Liver (tissue), 9 donors: Measurements from ENCODE around the gene FRMD4A. TPM values are rescaled to one million over a fixed set of nuclear protein-coding genes. Genes with fewer than 3 reads are reported as not detected.

Experiments used
- DNase-seq: peaks from one replicate; pipeline ENCODE4 v3.0.0-alpha.2; 2017; ENCODE audit warnings: low spot score
- H3K27ac ChIP-seq, 2 donors: one replicate each; pipeline ENCODE4 v1.7.0; 2013; ENCODE audit warnings: inconsistent platforms in 2 of 2, low read length in 2 of 2, control low read depth in 1 of 2, low read depth in 1 of 2, mild to moderate bottlenecking in 1 of 2
- H3K27me3 ChIP-seq, 4 donors: one replicate each; pipeline versions ENCODE4 v1.6.1 to v1.7.0; 2013; ENCODE audit warnings: low read length in 3 of 4, inconsistent platforms in 1 of 4, mild to moderate bottlenecking in 1 of 4, moderate library complexity in 1 of 4; ENCODE audit not compliant: control insufficient read depth in 4 of 4, insufficient read depth in 4 of 4
- H3K36me3 ChIP-seq, 4 donors: one replicate each; pipeline versions ENCODE4 v1.6.1 to v1.7.0; 2013; ENCODE audit warnings: low read length in 3 of 4, mild to moderate bottlenecking in 3 of 4, low read depth in 1 of 4, moderate library complexity in 1 of 4; ENCODE audit not compliant: control insufficient read depth in 4 of 4, insufficient read depth in 3 of 4
- H3K4me1 ChIP-seq, 4 donors: one replicate each; pipeline versions ENCODE4 v1.6.1 to v1.7.0; 2013; ENCODE audit warnings: low read length in 3 of 4, mild to moderate bottlenecking in 3 of 4, moderate library complexity in 1 of 4; ENCODE audit not compliant: control insufficient read depth in 4 of 4, insufficient read depth in 4 of 4
- H3K4me3 ChIP-seq, 3 donors: one replicate each; pipeline versions ENCODE4 v1.6.1 to v1.7.0; 2013; ENCODE audit warnings: low read length in 3 of 3, control low read depth in 1 of 3, low read depth in 1 of 3, mild to moderate bottlenecking in 1 of 3
- H3K9ac ChIP-seq, 2 donors: one replicate each; pipeline ENCODE4 v1.7.0; 2013; ENCODE audit warnings: low read length in 2 of 2, mild to moderate bottlenecking in 2 of 2, moderate library complexity in 2 of 2, control low read depth in 1 of 2, low read depth in 1 of 2
- H3K9me3 ChIP-seq, 4 donors: one replicate each; pipeline versions ENCODE4 v1.6.1 to v1.7.0; 2013; ENCODE audit warnings: low read length in 3 of 4; ENCODE audit not compliant: control insufficient read depth in 4 of 4
- ATF3 ChIP-seq: IDR thresholded peaks from 2 replicates; pipeline ENCODE4 v1.6.1; 2016; ENCODE audit warnings: antibody characterized with exemption
- EGR1 ChIP-seq, 2 donors: IDR thresholded peaks; 2 replicates each; pipeline ENCODE4 v1.6.1; 2016 to 2018; ENCODE audit warnings: antibody characterized with exemption in 2 of 2, low read depth in 2 of 2
- FOXA1 ChIP-seq: IDR thresholded peaks from 2 replicates; pipeline ENCODE4 v1.6.1; 2016; ENCODE audit warnings: antibody characterized with exemption
- FOXA2 ChIP-seq: IDR thresholded peaks from 2 replicates; pipeline ENCODE4 v1.6.1; 2016; ENCODE audit warnings: antibody characterized with exemption
- GABPA ChIP-seq, 2 donors: IDR thresholded peaks in 1 of 2; conservative IDR thresholded peaks in 1 of 2; 2 replicates each; pipeline ENCODE4 v1.6.1; 2016; ENCODE audit warnings: antibody characterized with exemption in 2 of 2, mild to moderate bottlenecking in 1 of 2, moderate library complexity in 1 of 2
- HNF4A ChIP-seq, 2 donors: conservative IDR thresholded peaks; 2 replicates each; pipeline ENCODE4 v1.6.1; 2016; ENCODE audit warnings: antibody characterized with exemption in 2 of 2, mild to moderate bottlenecking in 2 of 2
- HNF4G ChIP-seq: IDR thresholded peaks from 2 replicates; pipeline ENCODE4 v1.6.1; 2016; ENCODE audit warnings: antibody characterized with exemption
- JUND ChIP-seq, 2 donors: IDR thresholded peaks; 2 replicates each; pipeline ENCODE4 v1.6.1; 2016; ENCODE audit warnings: antibody characterized with exemption in 2 of 2
- MAX ChIP-seq: IDR thresholded peaks from 2 replicates; pipeline ENCODE4 v1.6.1; 2016; ENCODE audit warnings: antibody characterized with exemption
- NR2F2 ChIP-seq: IDR thresholded peaks from 2 replicates; pipeline ENCODE4 v1.6.1; 2016; ENCODE audit warnings: antibody characterized with exemption
- RAD21 ChIP-seq, 2 donors: IDR thresholded peaks; 2 replicates each; pipeline ENCODE4 v1.6.1; 2016; ENCODE audit warnings: antibody characterized with exemption in 2 of 2, mild to moderate bottlenecking in 2 of 2
- REST ChIP-seq: IDR thresholded peaks from 2 replicates; pipeline ENCODE4 v1.6.1; 2016; ENCODE audit warnings: antibody characterized with exemption, mild to moderate bottlenecking
- RXRA ChIP-seq, 2 donors: IDR thresholded peaks; 2 replicates each; pipeline ENCODE4 v1.6.1; 2017 to 2018; ENCODE audit warnings: antibody characterized with exemption in 2 of 2, mild to moderate bottlenecking in 1 of 2
- SP1 ChIP-seq: IDR thresholded peaks from 2 replicates; pipeline ENCODE4 v1.6.1; 2018; ENCODE audit warnings: antibody characterized with exemption, mild to moderate bottlenecking
- TAF1 ChIP-seq: conservative IDR thresholded peaks from 2 replicates; pipeline ENCODE4 v1.6.1; 2016; ENCODE audit warnings: antibody characterized with exemption, mild to moderate bottlenecking
- YY1 ChIP-seq: IDR thresholded peaks from 2 replicates; pipeline ENCODE4 v1.6.1; 2016; ENCODE audit warnings: antibody characterized with exemption, mild to moderate bottlenecking
- WGBS: extraction: QIAGEN DNeasy Blood & Tissue Kit; methylation state at CpG from one replicate; pipeline ENCODE4 v1.1.7; 2013; 5-methylcytosine and 5-hydroxymethylcytosine counted together
- polyA plus RNA-seq, 2 donors: library from polyadenylated mRNA; stranded (reverse) in 1 of 2; unstranded in 1 of 2; fragments of 200-250 nt in 1 of 2; fragments of >200 nt in 1 of 2; fragmentation: Nextera tagmentation in 1 of 2; extraction: Ambion mirVana in 1 of 2; gene quantifications; one replicate each; pipeline versions ENCODE4 v1.2.1 to v1.2.3, GENCODE V29; 2013 to 2015
- total RNA-seq, 2 donors: library from RNA; depleted of rRNA; stranded (reverse); fragments of >200 nt; gene quantifications; one replicate each; pipeline ENCODE4 v1.2.3, GENCODE V29; 2014
- TF ChIP-seq, protein P1 (sequence below): IDR thresholded peaks from 2 replicates; pipeline ENCODE4 v1.6.1; 2016; ENCODE audit warnings: antibody characterized with exemption
- TF ChIP-seq, protein P2 (sequence below): fragments of 150-350 bp; IDR thresholded peaks from 2 replicates; pipeline ENCODE4 v1.5.1; 2017; ENCODE audit warnings: improper control_type of control experiment, low read depth, low read length; ENCODE audit not compliant: missing input control
- donor health status: healthy.
- donor health status: healthy.
- donor health status: healthy.
- donor health status: healthy.
- donor health status: healthy.

FRMD4A gene
- total and polyA plus RNA-seq, 4 donors, result 8.2 to 34.3 (median 13.1) TPM

DNA sequence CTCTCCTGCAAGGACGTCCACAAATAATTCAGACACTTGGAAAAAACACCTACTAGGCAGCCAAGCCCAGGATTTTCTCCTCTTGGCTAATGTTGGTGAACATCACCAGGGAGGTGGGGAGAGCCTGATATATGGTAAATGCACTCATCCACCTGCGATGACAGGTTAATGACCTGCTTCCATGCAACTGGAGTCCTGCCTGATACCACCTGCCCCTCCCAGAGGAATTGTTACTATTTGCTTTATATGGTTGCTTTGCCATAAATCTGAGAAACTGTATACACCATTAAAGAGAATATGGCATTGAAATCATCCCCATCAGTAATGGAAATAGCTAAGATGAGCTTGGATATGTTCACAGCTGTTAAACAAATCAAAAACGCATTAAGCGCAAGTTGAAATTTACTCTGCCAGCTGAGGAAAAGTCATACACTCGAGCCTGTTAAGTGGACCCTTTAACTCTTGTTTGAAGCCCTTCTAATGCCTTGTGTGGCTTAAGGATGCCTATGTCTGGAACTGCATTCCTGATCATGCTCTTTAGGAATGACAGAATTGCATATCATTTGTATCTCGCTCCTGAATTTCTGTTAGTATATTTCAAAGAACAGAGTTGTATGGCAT lies 535.6 kb downstream of the FRMD4A start:
- no peak for DNase-seq
- no peak for TF ChIP-seq FOXA2
- TF ChIP-seq JUND (IDR thresholded peaks at IDR 0.05), result no peak
- no peak for TF ChIP-seq SP1
- TF ChIP-seq ATF3, result no peak
- no peak for TF ChIP-seq REST
- TF ChIP-seq TAF1, result no peak
- no peak for TF ChIP-seq FOXA1
- TF ChIP-seq, protein P1, sequence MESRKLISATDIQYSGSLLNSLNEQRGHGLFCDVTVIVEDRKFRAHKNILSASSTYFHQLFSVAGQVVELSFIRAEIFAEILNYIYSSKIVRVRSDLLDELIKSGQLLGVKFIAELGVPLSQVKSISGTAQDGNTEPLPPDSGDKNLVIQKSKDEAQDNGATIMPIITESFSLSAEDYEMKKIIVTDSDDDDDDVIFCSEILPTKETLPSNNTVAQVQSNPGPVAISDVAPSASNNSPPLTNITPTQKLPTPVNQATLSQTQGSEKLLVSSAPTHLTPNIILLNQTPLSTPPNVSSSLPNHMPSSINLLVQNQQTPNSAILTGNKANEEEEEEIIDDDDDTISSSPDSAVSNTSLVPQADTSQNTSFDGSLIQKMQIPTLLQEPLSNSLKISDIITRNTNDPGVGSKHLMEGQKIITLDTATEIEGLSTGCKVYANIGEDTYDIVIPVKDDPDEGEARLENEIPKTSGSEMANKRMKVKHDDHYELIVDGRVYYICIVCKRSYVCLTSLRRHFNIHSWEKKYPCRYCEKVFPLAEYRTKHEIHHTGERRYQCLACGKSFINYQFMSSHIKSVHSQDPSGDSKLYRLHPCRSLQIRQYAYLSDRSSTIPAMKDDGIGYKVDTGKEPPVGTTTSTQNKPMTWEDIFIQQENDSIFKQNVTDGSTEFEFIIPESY, result no peak
- no peak for TF ChIP-seq HNF4A (conservative IDR thresholded peaks at IDR 0.05)
- TF ChIP-seq, protein P2, sequence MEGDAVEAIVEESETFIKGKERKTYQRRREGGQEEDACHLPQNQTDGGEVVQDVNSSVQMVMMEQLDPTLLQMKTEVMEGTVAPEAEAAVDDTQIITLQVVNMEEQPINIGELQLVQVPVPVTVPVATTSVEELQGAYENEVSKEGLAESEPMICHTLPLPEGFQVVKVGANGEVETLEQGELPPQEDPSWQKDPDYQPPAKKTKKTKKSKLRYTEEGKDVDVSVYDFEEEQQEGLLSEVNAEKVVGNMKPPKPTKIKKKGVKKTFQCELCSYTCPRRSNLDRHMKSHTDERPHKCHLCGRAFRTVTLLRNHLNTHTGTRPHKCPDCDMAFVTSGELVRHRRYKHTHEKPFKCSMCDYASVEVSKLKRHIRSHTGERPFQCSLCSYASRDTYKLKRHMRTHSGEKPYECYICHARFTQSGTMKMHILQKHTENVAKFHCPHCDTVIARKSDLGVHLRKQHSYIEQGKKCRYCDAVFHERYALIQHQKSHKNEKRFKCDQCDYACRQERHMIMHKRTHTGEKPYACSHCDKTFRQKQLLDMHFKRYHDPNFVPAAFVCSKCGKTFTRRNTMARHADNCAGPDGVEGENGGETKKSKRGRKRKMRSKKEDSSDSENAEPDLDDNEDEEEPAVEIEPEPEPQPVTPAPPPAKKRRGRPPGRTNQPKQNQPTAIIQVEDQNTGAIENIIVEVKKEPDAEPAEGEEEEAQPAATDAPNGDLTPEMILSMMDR, result no peak
- no peak for TF ChIP-seq YY1
- no peak for TF ChIP-seq GABPA (IDR thresholded peaks at IDR 0.05 in 1 of 2, conservative IDR thresholded peaks at IDR 0.05 in 1 of 2)
- TF ChIP-seq RAD21 (IDR thresholded peaks at IDR 0.05), result no peak
- no peak for TF ChIP-seq EGR1 (IDR thresholded peaks at IDR 0.05; ENCODE audit: low read depth in 2 of 2)
- no peak for TF ChIP-seq NR2F2
- TF ChIP-seq RXRA (IDR thresholded peaks at IDR 0.05), result no peak
- TF ChIP-seq HNF4G, result no peak
- no peak for TF ChIP-seq MAX
- Histone ChIP-seq H3K9ac (no peak overlapping the region), H3K36me3 (no peaks in the 10 kb centered on the region), H3K27me3 (peaks cover 0 to 4% (median 0%) of the 10 kb centered on the region in 4 donors), H3K9me3 (no peaks in the 10 kb centered on the region), H3K27ac (no peak overlapping the region), H3K4me1 (peaks cover 0 to 5% (median 2%) of the 10 kb centered on the region in 4 donors), H3K4me3 (no peak overlapping the region)
- 72% methylated on average over 6 of the region's 6 CpGs for WGBS
